Gastrocnemius medialis (tissue), 4 donors: ENCODE results near the gene LRIG1. TPM values are rescaled to one million over a fixed set of nuclear protein-coding genes. Genes with fewer than 3 reads are reported as not detected.
A peak's percentile ranks its signal among the peaks of the same experiment; 100 is the strongest.

Source experiments
- ATAC-seq, 2 donors: fragments of 150-250 bp; one replicate each; pipeline ENCODE4 v1.9.1; 2016
- DNase-seq, 2 donors: peaks; one replicate each; pipeline ENCODE4 v3.0.0-alpha.2; 2019
- H3K27ac ChIP-seq, 4 donors: fragments of 200-600 bp; sonication (generic); 1 replicate in 1 of 4; 2 replicates in 3 of 4; pipeline ENCODE4 v1.5.1; 2016 to 2018; ENCODE audit warnings: mild to moderate bottlenecking in 2 of 4, moderate library complexity in 1 of 4
- H3K27me3 ChIP-seq, 3 donors: fragments of 200-600 bp; sonication (generic) in 2 of 3; 1 replicate in 1 of 3; 2 replicates in 2 of 3; pipeline versions ENCODE4 v1.5.1 to v1.6.0; 2016 to 2019; ENCODE audit warnings: mild to moderate bottlenecking in 1 of 3, moderate library complexity in 1 of 3
- H3K36me3 ChIP-seq, 2 donors: fragments of 200-600 bp; sonication (generic) in 1 of 2; one replicate each; pipeline ENCODE4 v1.5.1; 2017 to 2018
- H3K4me1 ChIP-seq, 2 donors: fragments of 200-600 bp; sonication (generic) in 1 of 2; one replicate each; pipeline ENCODE4 v1.5.1; 2016 to 2017; ENCODE audit warnings: mild to moderate bottlenecking in 2 of 2
- H3K4me3 ChIP-seq, 4 donors: fragments of 200-600 bp; sonication (generic) in 3 of 4; 1 replicate in 1 of 4; 2 replicates in 3 of 4; pipeline ENCODE4 v1.5.1; 2016 to 2019; ENCODE audit warnings: mild to moderate bottlenecking in 2 of 4
- H3K9me3 ChIP-seq, 3 donors: fragments of 200-600 bp; sonication (generic) in 2 of 3; 1 replicate in 1 of 3; 2 replicates in 2 of 3; pipeline ENCODE4 v1.5.1; 2016 to 2019
- CTCF ChIP-seq, 5 experiments: fragments of 450-650 bp in 3 of 5; fragments of 200-600 bp in 2 of 5; sonication (generic) in 2 of 5; IDR thresholded peaks in 4 of 5; conservative IDR thresholded peaks in 1 of 5; 1 replicate in 4 of 5; 2 replicates in 1 of 5; pipeline ENCODE4 v1.5.1; 2016 to 2019; ENCODE audit warnings: antibody characterized with exemption in 5 of 5, mild to moderate bottlenecking in 3 of 5, moderate library complexity in 3 of 5
- POLR2A ChIP-seq, 2 donors: fragments of 450-650 bp; IDR thresholded peaks; one replicate each; pipeline ENCODE4 v1.6.1; 2017; ENCODE audit warnings: antibody characterized with exemption in 2 of 2, mild to moderate bottlenecking in 2 of 2, moderate library complexity in 2 of 2
- in situ Hi-C, 4 donors: fragments of 200-750 bp; cut with MboI; loops; one replicate each; pipeline versions ENCODE4 v1.15.0 to v1.8.0; 2017; ENCODE audit warnings: low sequenced_read_pairs in 4 of 4
- intact Hi-C: fragments of 100-400 bp; cut with DNase I; formaldehyde crosslinking; loops from one replicate; pipeline ENCODE4 v1.15.1; 2023; ENCODE audit warnings: low total_unique reads
- total RNA-seq, 4 donors: library from RNA; depleted of rRNA; stranded (reverse); fragments of >200 nt; gene quantifications; one replicate each; pipeline versions ENCODE4 v1.1.0 to v1.2.3, GENCODE V29; 2016

Gene LRIG1
- total RNA-seq, 4 donors from 2014 or later = 45.3 to 103 (median 58.6) TPM

- Histone ChIP-seq H3K4me1 (peaks cover 73 to 92% of the 10 kb centered on the region in 2 donors), H3K9me3 (no peaks in the 10 kb centered on the region), H3K27ac (peak overlapping the region; percentile 77 to 90 (median 82)), H3K36me3 (no peaks in the 10 kb centered on the region), H3K4me3 (no peak overlapping the region), H3K27me3 (no peaks in the 10 kb centered on the region)
- no peak for DNase-seq
- in situ Hi-C loops = loop anchor here in 1 of 4 donors (10.0 kb wide), 1 partner anchor 63 kb away; no protein-coding TSS in a partner anchor
- TF ChIP-seq POLR2A (IDR thresholded peaks at IDR 0.05) (no peak), CTCF (IDR thresholded peaks at IDR 0.05 in 4 of 5, conservative IDR thresholded peaks at IDR 0.05 in 1 of 5) (no peak)
- intact Hi-C loops = no loop called here
- ATAC-seq = no peak
These were observed 68.6 kb downstream of the LRIG1 start for GRCh38 chr3:66432041-66432766.

- no peaks in the 10 kb centered on the region for H3K36me3 ChIP-seq
- TF ChIP-seq POLR2A (IDR thresholded peaks at IDR 0.05) (no peak), CTCF (IDR thresholded peaks at IDR 0.05 in 4 of 5, conservative IDR thresholded peaks at IDR 0.05 in 1 of 5) (no peak)
- H3K4me1 ChIP-seq = peaks cover 79 to 91% of the 10 kb centered on the region in 2 donors
- no peak overlapping the region for H3K4me3 ChIP-seq
- H3K27me3 ChIP-seq = no peaks in the 10 kb centered on the region
- intact Hi-C loops = no loop called here
- H3K27ac ChIP-seq = peak overlapping the region; percentile 77 to 90 (median 82)
- in situ Hi-C loops = loop anchor here in 1 of 4 donors (10.0 kb wide), 1 partner anchor 63 kb away; no protein-coding TSS in a partner anchor
- H3K9me3 ChIP-seq = no peaks in the 10 kb centered on the region
- no peak for ATAC-seq
- peak in 1 of 2 donors; percentile 46 for DNase-seq
These were observed 69.3 kb downstream of the LRIG1 start for GRCh38 chr3:66431494-66431893.

- Histone ChIP-seq H3K36me3 (no peaks in the 10 kb centered on the region), H3K27me3 (no peaks in the 10 kb centered on the region), H3K9me3 (no peaks in the 10 kb centered on the region), H3K4me3 (no peak overlapping the region), H3K27ac (peak overlapping the region; percentile 77 to 90 (median 82)), H3K4me1 (peaks cover 75 to 85% of the 10 kb centered on the region in 2 donors)
- DNase-seq (no peak), ATAC-seq (no peak)
- TF ChIP-seq CTCF (IDR thresholded peaks at IDR 0.05 in 4 of 5, conservative IDR thresholded peaks at IDR 0.05 in 1 of 5) (no peak), POLR2A (IDR thresholded peaks at IDR 0.05) (no peak)
- intact Hi-C loops = no loop called here
- in situ Hi-C loops = loop anchor here in 1 of 4 donors (10.0 kb wide), 1 partner anchor 64 kb away; no protein-coding TSS in a partner anchor
These were observed 69.9 kb downstream of the LRIG1 start for GRCh38 chr3:66430876-66431275.

- peak; percentile 64 to 85 for ATAC-seq
These were observed 72.1 kb downstream of the LRIG1 start for GRCh38 chr3:66428733-66429132.

More at GRCh38 chr3:66428733-66429132, 72.1 kb downstream of the LRIG1 start:
- peak; percentile 91 to 93 for DNase-seq
- no peaks in the 10 kb centered on the region for H3K27me3 ChIP-seq
- H3K27ac ChIP-seq = peak overlapping the region; percentile 77 to 90 (median 82)
- H3K4me1 ChIP-seq = peaks cover 85 to 91% of the 10 kb centered on the region in 2 donors
- no peaks in the 10 kb centered on the region for H3K9me3 ChIP-seq
- TF ChIP-seq CTCF (IDR thresholded peaks at IDR 0.05 in 4 of 5, conservative IDR thresholded peaks at IDR 0.05 in 1 of 5) (no peak), POLR2A (IDR thresholded peaks at IDR 0.05) (peak; percentile 20 to 60)
- peak overlapping the region; percentile 10 to 38 (median 14) for H3K4me3 ChIP-seq
- no peaks in the 10 kb centered on the region for H3K36me3 ChIP-seq
- intact Hi-C loops (no loop called here), in situ Hi-C loops (loop anchor here in 1 of 4 donors (5.0 kb wide), 1 partner anchor 69 kb away; no protein-coding TSS in a partner anchor)
